Measurements from ENCODE around the gene SDK1.

SDK1 gene

DNA sequence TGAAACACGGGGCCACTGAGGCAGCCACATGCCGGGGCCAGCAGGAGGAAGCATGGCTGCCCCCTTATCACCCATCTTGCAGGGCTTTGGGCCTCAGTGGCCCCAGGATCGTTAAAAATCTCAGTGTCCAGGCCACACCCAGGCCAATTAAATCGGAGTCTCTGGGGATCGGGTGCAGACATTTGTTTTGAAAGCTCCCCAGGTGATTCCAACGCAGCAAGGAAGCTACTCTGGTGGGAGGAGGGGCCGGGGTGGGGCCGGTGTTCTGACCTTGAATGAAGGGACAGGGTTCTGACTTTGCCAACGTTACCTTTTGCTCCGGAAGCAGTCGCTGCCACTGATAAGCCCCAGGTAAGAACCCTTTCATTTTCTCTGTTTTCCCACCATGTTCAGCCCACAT lies 968.7 kb downstream of the SDK1 start:
- H3K27ac ChIP-seq (ENCODE audit: poor library complexity, severe bottlenecking), result no peak overlapping the region
- no peak overlapping the region for H3K4me3 ChIP-seq (ENCODE audit: severe bottlenecking)
- H3K9me3 ChIP-seq (ENCODE audit: severe bottlenecking), result no peaks in the 10 kb centered on the region
- H3K36me3 ChIP-seq (ENCODE audit: low read depth), result no peaks in the 10 kb centered on the region
- no peaks in the 10 kb centered on the region for H3K27me3 ChIP-seq (ENCODE audit: insufficient read depth, poor library complexity, severe bottlenecking)
- no peak for TF ChIP-seq CTCF (IDR thresholded peaks at IDR 0.05; ENCODE audit: poor library complexity, severe bottlenecking)
- DNase-seq (ENCODE audit: low spot score) (no peak), ATAC-seq (ENCODE audit: low read depth) (no peak)
- no peaks in the 10 kb centered on the region for H3K4me1 ChIP-seq (ENCODE audit: insufficient read depth, poor library complexity, severe bottlenecking)

GRCh38 chr7:4270268-4270667 lies 969.2 kb downstream of the SDK1 start:
- DNase-seq (ENCODE audit: low spot score) (no peak), ATAC-seq (ENCODE audit: low read depth) (no peak)
- H3K27me3 ChIP-seq (ENCODE audit: insufficient read depth, poor library complexity, severe bottlenecking), result no peaks in the 10 kb centered on the region
- no peaks in the 10 kb centered on the region for H3K9me3 ChIP-seq (ENCODE audit: severe bottlenecking)
- no peak overlapping the region for H3K27ac ChIP-seq (ENCODE audit: poor library complexity, severe bottlenecking)
- TF ChIP-seq CTCF (IDR thresholded peaks at IDR 0.05; ENCODE audit: poor library complexity, severe bottlenecking), result no peak
- H3K4me1 ChIP-seq (ENCODE audit: insufficient read depth, poor library complexity, severe bottlenecking), result no peaks in the 10 kb centered on the region
- H3K4me3 ChIP-seq (ENCODE audit: severe bottlenecking), result no peak overlapping the region
- no peaks in the 10 kb centered on the region for H3K36me3 ChIP-seq (ENCODE audit: low read depth)

- no peaks in the 10 kb centered on the region for H3K36me3 ChIP-seq (ENCODE audit: low read depth)
- no peak for TF ChIP-seq CTCF (IDR thresholded peaks at IDR 0.05; ENCODE audit: poor library complexity, severe bottlenecking)
- ATAC-seq (ENCODE audit: low read depth) (no peak), DNase-seq (ENCODE audit: low spot score) (no peak)
- no peak overlapping the region for H3K4me3 ChIP-seq (ENCODE audit: severe bottlenecking)
- no peaks in the 10 kb centered on the region for H3K9me3 ChIP-seq (ENCODE audit: severe bottlenecking)
- no peak overlapping the region for H3K27ac ChIP-seq (ENCODE audit: poor library complexity, severe bottlenecking)
- H3K4me1 ChIP-seq (ENCODE audit: insufficient read depth, poor library complexity, severe bottlenecking), result no peaks in the 10 kb centered on the region
- H3K27me3 ChIP-seq (ENCODE audit: insufficient read depth, poor library complexity, severe bottlenecking), result no peaks in the 10 kb centered on the region
Measured at GRCh38 chr7:4270941-4271715, 970.1 kb downstream of the SDK1 start.

DNA sequence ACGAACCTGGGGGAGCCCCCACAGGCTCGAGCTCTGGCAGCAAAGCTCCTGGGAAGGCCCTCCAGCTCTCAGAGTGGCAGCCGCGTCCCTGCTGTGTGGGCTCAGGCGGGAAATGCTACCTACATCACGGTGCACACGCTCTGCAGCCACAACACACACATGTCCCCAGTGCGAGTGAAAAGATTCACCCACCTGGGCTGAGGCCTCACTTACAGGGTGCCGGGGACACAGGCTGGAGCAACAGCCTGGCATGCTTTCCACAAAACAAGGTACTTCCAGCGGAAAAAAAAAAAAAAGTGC lies 970.6 kb downstream of the SDK1 start:
- no peaks in the 10 kb centered on the region for H3K4me1 ChIP-seq (ENCODE audit: insufficient read depth, poor library complexity, severe bottlenecking)
- no peak for ATAC-seq (ENCODE audit: low read depth)
- H3K27me3 ChIP-seq (ENCODE audit: insufficient read depth, poor library complexity, severe bottlenecking), result no peaks in the 10 kb centered on the region

More for the DNA sequence above, 970.6 kb downstream of the SDK1 start:
- no peak overlapping the region for H3K4me3 ChIP-seq (ENCODE audit: severe bottlenecking)
- no peak for TF ChIP-seq CTCF (IDR thresholded peaks at IDR 0.05; ENCODE audit: poor library complexity, severe bottlenecking)
- no peaks in the 10 kb centered on the region for H3K9me3 ChIP-seq (ENCODE audit: severe bottlenecking)
- no peak for DNase-seq (ENCODE audit: low spot score)
- no peaks in the 10 kb centered on the region for H3K36me3 ChIP-seq (ENCODE audit: low read depth)
- no peak overlapping the region for H3K27ac ChIP-seq (ENCODE audit: poor library complexity, severe bottlenecking)

All from RWPE2 (cell line).